ENCODE data around the gene POFUT1. TPM values are rescaled to one million over a fixed set of nuclear protein-coding genes. Genes with fewer than 3 reads are reported as not detected.
"Not testable (repeated sequence)": the region's sequence is repeated elsewhere in the genome, so short reads cannot be mapped to it uniquely, and the experiment has no call there.

POFUT1 gene
- polyA plus RNA-seq, 2 donors: 5.2 to 7.8 TPM

- Histone ChIP-seq H3K4me3 (ENCODE audit: low read depth in 1 of 2, low read length in 2 of 2) (no peak overlapping the region), H3K27me3 (ENCODE audit: control insufficient read depth in 1 of 2, insufficient read depth in 2 of 2, low read length in 2 of 2) (no peaks in the 10 kb centered on the region), H3K36me3 (ENCODE audit: control insufficient read depth in 2 of 2, insufficient read depth in 2 of 2, low read length in 1 of 2) (peaks cover 10 to 31% of the 10 kb centered on the region in 2 donors), H3K9me3 (ENCODE audit: control insufficient read depth in 2 of 2, insufficient read depth in 1 of 2, low read depth in 1 of 2, low read length in 1 of 2) (no peaks in the 10 kb centered on the region), H3K27ac (ENCODE audit: low read depth in 2 of 2, low read length in 1 of 2) (no peak overlapping the region), H3K4me1 (ENCODE audit: control insufficient read depth in 2 of 2, insufficient read depth in 2 of 2, low read length in 1 of 2) (no peaks in the 10 kb centered on the region)
- WGBS, 2 donors: 88 to 90% methylated on average over 8 of the region's 8 CpGs
Measured at GRCh38 chr20:32165836-32166545, 41.7 kb upstream of the POFUT1 start.

GRCh38 chr20:32167552-32167951 lies 40.1 kb upstream of the POFUT1 start:
- H3K4me3 ChIP-seq (ENCODE audit: low read depth in 1 of 2, low read length in 2 of 2): no peak overlapping the region
- H3K4me1 ChIP-seq (ENCODE audit: control insufficient read depth in 2 of 2, insufficient read depth in 2 of 2, low read length in 1 of 2): no peaks in the 10 kb centered on the region
- no peaks in the 10 kb centered on the region for H3K27me3 ChIP-seq (ENCODE audit: control insufficient read depth in 1 of 2, insufficient read depth in 2 of 2, low read length in 2 of 2)
- H3K9me3 ChIP-seq (ENCODE audit: control insufficient read depth in 2 of 2, insufficient read depth in 1 of 2, low read depth in 1 of 2, low read length in 1 of 2): no peaks in the 10 kb centered on the region
- H3K27ac ChIP-seq (ENCODE audit: low read depth in 2 of 2, low read length in 1 of 2): no peak overlapping the region
- H3K36me3 ChIP-seq (ENCODE audit: control insufficient read depth in 2 of 2, insufficient read depth in 2 of 2, low read length in 1 of 2): peaks cover 7 to 26% of the 10 kb centered on the region in 2 donors
- 91 to 92% methylated on average over 4 of the region's 4 CpGs for WGBS, 2 donors

GRCh38 chr20:32168184-32168910 lies 39.3 kb upstream of the POFUT1 start:
- H3K27ac ChIP-seq (ENCODE audit: low read depth in 2 of 2, low read length in 1 of 2): no peak overlapping the region
- WGBS, 2 donors: 77 to 83% methylated on average over 2 of the region's 2 CpGs
- H3K4me3 ChIP-seq (ENCODE audit: low read depth in 1 of 2, low read length in 2 of 2): no peak overlapping the region
- no peaks in the 10 kb centered on the region for H3K4me1 ChIP-seq (ENCODE audit: control insufficient read depth in 2 of 2, insufficient read depth in 2 of 2, low read length in 1 of 2)
- no peaks in the 10 kb centered on the region for H3K27me3 ChIP-seq (ENCODE audit: control insufficient read depth in 1 of 2, insufficient read depth in 2 of 2, low read length in 2 of 2)
- no peaks in the 10 kb centered on the region for H3K9me3 ChIP-seq (ENCODE audit: control insufficient read depth in 2 of 2, insufficient read depth in 1 of 2, low read depth in 1 of 2, low read length in 1 of 2)
- peaks cover 7 to 26% of the 10 kb centered on the region in 2 donors for H3K36me3 ChIP-seq (ENCODE audit: control insufficient read depth in 2 of 2, insufficient read depth in 2 of 2, low read length in 1 of 2)

GRCh38 chr20:32177696-32178095 lies 30.0 kb upstream of the POFUT1 start:
- not testable (repeated sequence) for H3K27ac ChIP-seq (ENCODE audit: low read depth in 2 of 2, low read length in 1 of 2); H3K36me3 ChIP-seq (ENCODE audit: control insufficient read depth in 2 of 2, insufficient read depth in 2 of 2, low read length in 1 of 2); H3K27me3 ChIP-seq (ENCODE audit: control insufficient read depth in 1 of 2, insufficient read depth in 2 of 2, low read length in 2 of 2); H3K4me3 ChIP-seq (ENCODE audit: low read depth in 1 of 2, low read length in 2 of 2); H3K4me1 ChIP-seq (ENCODE audit: control insufficient read depth in 2 of 2, insufficient read depth in 2 of 2, low read length in 1 of 2); H3K9me3 ChIP-seq (ENCODE audit: control insufficient read depth in 2 of 2, insufficient read depth in 1 of 2, low read depth in 1 of 2, low read length in 1 of 2)
- WGBS, 2 donors: 91 to 93% methylated on average over 7 of the region's 7 CpGs

GRCh38 chr20:32179515-32179914 lies 28.2 kb upstream of the POFUT1 start:
- Histone ChIP-seq H3K27ac (ENCODE audit: low read depth in 2 of 2, low read length in 1 of 2) (no peak overlapping the region), H3K9me3 (ENCODE audit: control insufficient read depth in 2 of 2, insufficient read depth in 1 of 2, low read depth in 1 of 2, low read length in 1 of 2) (no peaks in the 10 kb centered on the region), H3K36me3 (ENCODE audit: control insufficient read depth in 2 of 2, insufficient read depth in 2 of 2, low read length in 1 of 2) (no peaks in the 10 kb centered on the region), H3K4me1 (ENCODE audit: control insufficient read depth in 2 of 2, insufficient read depth in 2 of 2, low read length in 1 of 2) (no peaks in the 10 kb centered on the region), H3K27me3 (ENCODE audit: control insufficient read depth in 1 of 2, insufficient read depth in 2 of 2, low read length in 2 of 2) (no peaks in the 10 kb centered on the region), H3K4me3 (ENCODE audit: low read depth in 1 of 2, low read length in 2 of 2) (no peak overlapping the region)
- WGBS, 2 donors: 52 to 73% methylated on average over 2 of the region's 2 CpGs

GRCh38 chr20:32179934-32180333 lies 27.7 kb upstream of the POFUT1 start:
- H3K27ac ChIP-seq (ENCODE audit: low read depth in 2 of 2, low read length in 1 of 2): no peak overlapping the region
- 84 to 89% methylated on average over 4 of the region's 4 CpGs for WGBS, 2 donors

GRCh38 chr20:32181606-32182005 lies 26.1 kb upstream of the POFUT1 start:
- no peak overlapping the region for H3K4me3 ChIP-seq (ENCODE audit: low read depth in 1 of 2, low read length in 2 of 2)
- no peaks in the 10 kb centered on the region for H3K36me3 ChIP-seq (ENCODE audit: control insufficient read depth in 2 of 2, insufficient read depth in 2 of 2, low read length in 1 of 2)
- no peaks in the 10 kb centered on the region for H3K4me1 ChIP-seq (ENCODE audit: control insufficient read depth in 2 of 2, insufficient read depth in 2 of 2, low read length in 1 of 2)
- WGBS, 2 donors: 96 to 100% methylated on average over 2 of the region's 2 CpGs
- no peak overlapping the region for H3K27ac ChIP-seq (ENCODE audit: low read depth in 2 of 2, low read length in 1 of 2)
- H3K27me3 ChIP-seq (ENCODE audit: control insufficient read depth in 1 of 2, insufficient read depth in 2 of 2, low read length in 2 of 2): no peaks in the 10 kb centered on the region
- no peaks in the 10 kb centered on the region for H3K9me3 ChIP-seq (ENCODE audit: control insufficient read depth in 2 of 2, insufficient read depth in 1 of 2, low read depth in 1 of 2, low read length in 1 of 2)

More at GRCh38 chr20:32179934-32180333, 27.7 kb upstream of the POFUT1 start:
- H3K4me1 ChIP-seq (ENCODE audit: control insufficient read depth in 2 of 2, insufficient read depth in 2 of 2, low read length in 1 of 2): no peaks in the 10 kb centered on the region
- no peaks in the 10 kb centered on the region for H3K27me3 ChIP-seq (ENCODE audit: control insufficient read depth in 1 of 2, insufficient read depth in 2 of 2, low read length in 2 of 2)
- H3K36me3 ChIP-seq (ENCODE audit: control insufficient read depth in 2 of 2, insufficient read depth in 2 of 2, low read length in 1 of 2): no peaks in the 10 kb centered on the region
- no peaks in the 10 kb centered on the region for H3K9me3 ChIP-seq (ENCODE audit: control insufficient read depth in 2 of 2, insufficient read depth in 1 of 2, low read depth in 1 of 2, low read length in 1 of 2)
- no peak overlapping the region for H3K4me3 ChIP-seq (ENCODE audit: low read depth in 1 of 2, low read length in 2 of 2)

DNA sequence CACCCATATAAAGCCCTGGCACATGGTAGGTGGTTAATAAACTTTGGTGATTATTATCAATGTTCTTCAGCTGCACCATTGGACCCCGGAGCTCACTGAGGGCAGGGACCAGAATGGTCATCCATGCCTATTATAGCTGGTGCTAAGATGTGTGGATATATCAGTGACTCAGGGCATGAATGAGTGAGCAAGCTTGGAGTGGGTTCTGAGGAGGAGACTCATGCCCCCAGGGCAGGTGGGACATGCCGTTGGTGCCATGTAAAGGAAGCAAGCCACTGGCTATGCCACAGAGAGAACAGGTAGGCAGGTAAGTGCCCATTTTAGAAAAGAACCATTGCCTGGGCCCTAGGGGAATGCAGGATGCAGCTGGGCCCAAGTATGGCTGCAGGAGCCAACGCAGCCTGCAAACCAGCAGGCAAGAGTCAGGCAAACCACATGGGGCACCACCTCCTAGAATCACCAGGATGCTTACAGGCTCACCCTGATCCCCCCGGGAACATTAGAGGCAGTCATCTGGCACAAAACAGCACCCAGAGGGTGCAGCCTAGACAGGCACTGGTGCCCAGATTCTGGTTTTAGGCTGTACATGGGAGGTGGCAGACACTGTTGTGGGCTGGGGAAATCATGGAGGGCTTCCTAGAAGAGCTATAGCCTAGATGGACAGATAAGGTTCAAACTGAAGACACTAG lies 23.6 kb upstream of the POFUT1 start:
- no peak overlapping the region for H3K27ac ChIP-seq (ENCODE audit: low read depth in 2 of 2, low read length in 1 of 2)
- WGBS, 2 donors: 80 to 93% methylated on average over 4 of the region's 4 CpGs
- peaks cover 4 to 8% of the 10 kb centered on the region in 2 donors for H3K4me1 ChIP-seq (ENCODE audit: control insufficient read depth in 2 of 2, insufficient read depth in 2 of 2, low read length in 1 of 2)
- H3K9me3 ChIP-seq (ENCODE audit: control insufficient read depth in 2 of 2, insufficient read depth in 1 of 2, low read depth in 1 of 2, low read length in 1 of 2): no peaks in the 10 kb centered on the region
- no peaks in the 10 kb centered on the region for H3K36me3 ChIP-seq (ENCODE audit: control insufficient read depth in 2 of 2, insufficient read depth in 2 of 2, low read length in 1 of 2)
- no peaks in the 10 kb centered on the region for H3K27me3 ChIP-seq (ENCODE audit: control insufficient read depth in 1 of 2, insufficient read depth in 2 of 2, low read length in 2 of 2)
- no peak overlapping the region for H3K4me3 ChIP-seq (ENCODE audit: low read depth in 1 of 2, low read length in 2 of 2)

GRCh38 chr20:32184961-32185603 lies 22.6 kb upstream of the POFUT1 start:
- H3K27ac ChIP-seq (ENCODE audit: low read depth in 2 of 2, low read length in 1 of 2): no peak overlapping the region
- peaks cover 6 to 14% of the 10 kb centered on the region in 2 donors for H3K4me1 ChIP-seq (ENCODE audit: control insufficient read depth in 2 of 2, insufficient read depth in 2 of 2, low read length in 1 of 2)
- no peaks in the 10 kb centered on the region for H3K36me3 ChIP-seq (ENCODE audit: control insufficient read depth in 2 of 2, insufficient read depth in 2 of 2, low read length in 1 of 2)
- no peaks in the 10 kb centered on the region for H3K27me3 ChIP-seq (ENCODE audit: control insufficient read depth in 1 of 2, insufficient read depth in 2 of 2, low read length in 2 of 2)
- no peaks in the 10 kb centered on the region for H3K9me3 ChIP-seq (ENCODE audit: control insufficient read depth in 2 of 2, insufficient read depth in 1 of 2, low read depth in 1 of 2, low read length in 1 of 2)
- no peak overlapping the region for H3K4me3 ChIP-seq (ENCODE audit: low read depth in 1 of 2, low read length in 2 of 2)
- 75 to 76% methylated on average over 10 of the region's 10 CpGs for WGBS, 2 donors

Data from esophagus (tissue), 2 donors.